Measurements from ENCODE around the gene BACE2. TPM values are rescaled to one million over a fixed set of nuclear protein-coding genes. Genes with fewer than 3 reads are reported as not detected.

The BACE2 gene
- total RNA-seq, 4 donors from 2014 or later: 59.0 to 89.1 (median 68.1) TPM

DNA sequence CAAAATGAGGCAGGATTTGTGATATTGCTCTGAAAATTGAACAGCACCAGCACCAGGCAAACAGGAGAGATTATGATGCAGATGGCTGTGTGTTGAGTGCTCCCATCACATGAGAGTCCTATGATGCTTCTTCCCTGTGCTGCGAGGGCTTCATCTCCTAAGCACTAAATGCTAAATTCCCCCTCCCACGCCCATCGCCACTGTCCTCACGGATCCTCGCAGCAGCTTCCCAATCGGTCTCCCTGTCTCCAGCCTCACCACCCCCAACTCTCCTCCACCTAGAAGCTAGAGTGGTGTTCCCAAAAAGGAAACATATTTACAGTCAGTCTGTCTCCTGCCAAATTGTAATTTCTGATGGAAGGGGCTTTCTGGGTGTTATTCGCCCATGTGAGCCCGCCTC is 4.9 kb upstream of the BACE2 start:
- H3K4me3 ChIP-seq (replicated peaks in 1 of 3): no peak overlapping the region
- H3K9me3 ChIP-seq: no peaks in the 10 kb centered on the region
- peaks cover 0 to 15% of the 10 kb centered on the region in 2 donors for H3K4me1 ChIP-seq
- no peaks in the 10 kb centered on the region for H3K27me3 ChIP-seq
- intact Hi-C loops (cut with DNase I): no loop called here
- WGBS, 2 donors: 94 to 95% methylated on average over 8 of the region's 8 CpGs
- no peak for DNase-seq
- TF ChIP-seq, protein P1, sequence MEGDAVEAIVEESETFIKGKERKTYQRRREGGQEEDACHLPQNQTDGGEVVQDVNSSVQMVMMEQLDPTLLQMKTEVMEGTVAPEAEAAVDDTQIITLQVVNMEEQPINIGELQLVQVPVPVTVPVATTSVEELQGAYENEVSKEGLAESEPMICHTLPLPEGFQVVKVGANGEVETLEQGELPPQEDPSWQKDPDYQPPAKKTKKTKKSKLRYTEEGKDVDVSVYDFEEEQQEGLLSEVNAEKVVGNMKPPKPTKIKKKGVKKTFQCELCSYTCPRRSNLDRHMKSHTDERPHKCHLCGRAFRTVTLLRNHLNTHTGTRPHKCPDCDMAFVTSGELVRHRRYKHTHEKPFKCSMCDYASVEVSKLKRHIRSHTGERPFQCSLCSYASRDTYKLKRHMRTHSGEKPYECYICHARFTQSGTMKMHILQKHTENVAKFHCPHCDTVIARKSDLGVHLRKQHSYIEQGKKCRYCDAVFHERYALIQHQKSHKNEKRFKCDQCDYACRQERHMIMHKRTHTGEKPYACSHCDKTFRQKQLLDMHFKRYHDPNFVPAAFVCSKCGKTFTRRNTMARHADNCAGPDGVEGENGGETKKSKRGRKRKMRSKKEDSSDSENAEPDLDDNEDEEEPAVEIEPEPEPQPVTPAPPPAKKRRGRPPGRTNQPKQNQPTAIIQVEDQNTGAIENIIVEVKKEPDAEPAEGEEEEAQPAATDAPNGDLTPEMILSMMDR (IDR thresholded peaks at IDR 0.05): no peak
- no peak for TF ChIP-seq POLR2A (IDR thresholded peaks at IDR 0.05)
- no peaks in the 10 kb centered on the region for H3K36me3 ChIP-seq
- H3K27ac ChIP-seq: no peak overlapping the region

DNA sequence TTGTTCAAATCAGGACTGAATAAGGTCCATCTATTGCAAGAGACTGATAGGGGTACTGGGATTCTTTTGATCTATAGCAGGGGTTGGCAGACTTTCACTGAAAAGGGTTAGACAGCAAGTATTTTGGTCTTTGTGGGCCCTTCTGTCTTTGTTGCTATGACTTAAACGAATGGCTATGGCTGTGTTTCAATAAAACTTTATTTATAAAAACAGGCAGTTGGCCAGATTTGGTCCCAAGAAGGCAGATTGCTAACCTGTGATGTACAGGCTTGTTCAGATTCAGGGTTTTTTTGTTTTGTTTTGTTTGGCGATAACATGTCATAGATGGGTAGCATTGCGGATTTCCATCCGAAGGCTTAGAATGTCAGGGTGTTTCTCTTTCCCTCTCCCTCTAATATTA is 3.9 kb upstream of the BACE2 start:
- WGBS, 2 donors: 90 to 92% methylated on average over 4 of the region's 4 CpGs
- Histone ChIP-seq H3K9me3 (no peaks in the 10 kb centered on the region), H3K27me3 (no peaks in the 10 kb centered on the region), H3K36me3 (no peaks in the 10 kb centered on the region), H3K4me1 (peaks cover under 1 to 14% of the 10 kb centered on the region in 2 donors), H3K27ac (no peak overlapping the region), H3K4me3 (replicated peaks in 1 of 3) (no peak overlapping the region)
- intact Hi-C loops (cut with DNase I): no loop called here
- TF ChIP-seq POLR2A (IDR thresholded peaks at IDR 0.05): no peak
- TF ChIP-seq, protein P1 (IDR thresholded peaks at IDR 0.05): no peak
- no peak for DNase-seq

- 86 to 89% methylated on average over 11 of the region's 11 CpGs for WGBS, 2 donors
- no peak for DNase-seq
- Histone ChIP-seq H3K36me3 (no peaks in the 10 kb centered on the region), H3K4me1 (peaks cover 10 to 14% of the 10 kb centered on the region in 2 donors), H3K27me3 (no peaks in the 10 kb centered on the region), H3K4me3 (replicated peaks in 1 of 3) (no peak overlapping the region), H3K9me3 (no peaks in the 10 kb centered on the region), H3K27ac (no peak overlapping the region)
- intact Hi-C loops (cut with DNase I): no loop called here
- TF ChIP-seq POLR2A (IDR thresholded peaks at IDR 0.05): no peak
- TF ChIP-seq, protein P1 (IDR thresholded peaks at IDR 0.05): no peak
Measured at GRCh38 chr21:41164981-41165655, 2.8 kb upstream of the BACE2 start.

GRCh38 chr21:41166884-41167283 is 1.1 kb upstream of the BACE2 start:
- intact Hi-C loops (cut with DNase I): no loop called here
- H3K4me1 ChIP-seq: peaks cover 23 to 32% of the 10 kb centered on the region in 2 donors
- no peaks in the 10 kb centered on the region for H3K36me3 ChIP-seq
- peak overlapping the region; percentile 93 to 96 (median 95) for H3K27ac ChIP-seq
- peak overlapping the region in 1 of 3 donors; percentile 88 for H3K4me3 ChIP-seq (replicated peaks in 1 of 3)
- H3K27me3 ChIP-seq: no peaks in the 10 kb centered on the region
- TF ChIP-seq POLR2A (IDR thresholded peaks at IDR 0.05): no peak
- TF ChIP-seq, protein P1 (IDR thresholded peaks at IDR 0.05): no peak
- no peaks in the 10 kb centered on the region for H3K9me3 ChIP-seq
- WGBS, 2 donors: 17 to 26% methylated on average over 8 to 13 of the region's 14 CpGs
- peak; percentile 39 to 40 for DNase-seq

DNA sequence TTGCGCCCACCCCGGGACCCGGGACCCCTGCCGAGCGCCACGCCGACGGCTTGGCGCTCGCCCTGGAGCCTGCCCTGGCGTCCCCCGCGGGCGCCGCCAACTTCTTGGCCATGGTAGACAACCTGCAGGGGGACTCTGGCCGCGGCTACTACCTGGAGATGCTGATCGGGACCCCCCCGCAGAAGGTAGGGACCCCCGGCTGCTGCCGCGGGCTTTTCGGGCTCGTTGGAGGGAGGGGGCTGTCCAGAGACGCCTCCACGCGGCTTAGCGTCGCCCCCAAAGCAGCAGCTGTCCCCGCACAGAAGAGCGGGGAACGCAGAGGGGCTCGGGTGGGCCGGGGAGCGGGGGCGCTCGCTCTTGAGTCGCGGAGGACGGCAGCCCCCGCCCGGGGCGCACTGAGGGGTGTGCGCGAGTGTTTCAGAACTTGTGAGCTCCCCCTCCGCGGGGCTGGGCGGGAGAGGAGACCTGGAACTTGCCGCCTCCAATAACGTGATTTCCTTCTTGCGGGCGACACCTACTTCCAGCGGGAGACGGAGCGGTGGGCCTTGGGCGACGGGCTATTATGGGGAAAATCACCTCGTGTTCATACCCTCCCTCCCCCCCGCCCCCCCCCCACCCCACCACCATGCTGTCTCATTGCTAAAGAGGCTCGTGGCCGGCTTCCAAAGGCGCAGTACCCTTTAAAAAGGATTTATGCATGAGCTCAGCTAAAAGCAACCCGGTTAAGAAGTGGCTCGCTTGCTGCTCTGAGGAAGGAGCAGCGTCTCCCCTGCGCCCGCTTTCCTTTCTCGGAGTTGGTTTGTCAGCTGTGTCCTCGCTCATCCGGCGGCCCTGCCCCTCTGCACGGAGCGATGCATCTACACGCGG is 664 bp downstream of the BACE2 start:
- WGBS, 2 donors: 0 to 1% methylated on average over 24 to 52 of the region's 75 CpGs
- intact Hi-C loops (cut with DNase I): no loop called here
- peak; percentile 80 for DNase-seq

More for the DNA sequence above, 664 bp downstream of the BACE2 start:
- Histone ChIP-seq H3K27me3 (no peaks in the 10 kb centered on the region), H3K9me3 (no peaks in the 10 kb centered on the region), H3K4me3 (replicated peaks in 1 of 3) (peak overlapping the region; percentile 0 to 88 (median 64)), H3K27ac (peak overlapping the region; percentile 76 to 96 (median 93)), H3K36me3 (no peaks in the 10 kb centered on the region), H3K4me1 (peaks cover 28 to 42% of the 10 kb centered on the region in 2 donors)
- TF ChIP-seq, protein P1 (IDR thresholded peaks at IDR 0.05): no peak
- peak in 1 of 2 donors; percentile 62 for TF ChIP-seq POLR2A (IDR thresholded peaks at IDR 0.05)

Data from thyroid gland (tissue), 4 donors.